Left lobe of liver (tissue), 2 donors: Measurements from ENCODE around the gene NAPSA. TPM values are rescaled to one million over a fixed set of nuclear protein-coding genes. Genes with fewer than 3 reads are reported as not detected.
A peak's percentile ranks its signal among the peaks of the same experiment; 100 is the strongest.

Experiments
- ATAC-seq: fragments of 200-7000 bp; cut with Tn5 transposase; one replicate; pipeline ENCODE4 v1.9.1; 2020; ENCODE audit warnings: mild to moderate bottlenecking, moderate library complexity
- DNase-seq: peaks from one replicate; pipeline ENCODE4 v3.0.0-alpha.2; 2020; ENCODE audit warnings: low spot score
- total RNA-seq: library from RNA; stranded (reverse); gene quantifications from one replicate; pipeline ENCODE4 v1.2.1, GENCODE V29; 2021
- donor health status: DM: no; HTN: no; CAD: no; lungs with moderate emphysema.
- donor health status: DM: no; HTN: yes; CAD: no.

The NAPSA gene
- total RNA-seq, 1 donor from 2014 or later: 3.3 TPM

DNA sequence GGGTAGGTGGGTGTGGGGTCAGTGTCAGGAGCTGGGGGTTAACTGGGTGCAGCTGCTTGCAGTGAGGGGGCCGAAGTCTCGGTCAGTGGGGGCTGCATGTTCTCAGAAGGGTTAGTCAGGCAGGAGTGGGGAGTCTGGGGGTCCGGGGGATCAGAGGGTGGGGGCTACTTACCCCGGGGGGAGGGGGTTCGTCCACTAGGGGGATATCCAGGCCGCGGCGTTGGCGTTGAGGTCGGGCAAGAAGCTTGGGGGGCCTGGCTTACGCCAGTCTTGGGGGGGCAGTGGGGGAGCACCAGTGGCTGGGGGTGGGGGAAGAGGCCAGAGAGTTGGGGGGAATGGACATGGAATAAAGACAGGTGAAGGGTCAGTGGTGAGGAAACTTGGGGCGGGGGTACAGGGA lies 45.4 kb downstream of the NAPSA start:
- ATAC-seq (no peak), DNase-seq (no peak)

DNA sequence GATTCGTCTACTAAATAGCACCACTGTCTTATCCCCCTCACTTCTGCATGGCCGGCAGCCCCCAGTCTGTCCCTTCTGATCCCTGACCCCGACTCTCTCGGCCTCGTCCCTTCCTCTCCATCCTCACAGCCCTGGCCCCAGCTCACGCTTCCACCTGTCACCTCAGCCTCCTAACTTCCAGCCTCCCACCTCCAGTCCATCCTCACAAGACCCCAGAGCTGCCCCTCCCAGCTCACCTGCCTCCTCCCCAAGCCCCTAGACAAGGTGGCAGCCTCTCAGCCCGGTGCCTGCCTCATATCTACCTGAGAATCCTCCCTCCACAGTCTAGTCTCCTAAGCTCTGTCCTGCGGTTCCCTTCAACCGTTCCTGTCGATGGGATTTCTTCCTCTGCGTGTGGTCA lies 46.3 kb downstream of the NAPSA start:
- no peak for DNase-seq
- no peak for ATAC-seq

DNA sequence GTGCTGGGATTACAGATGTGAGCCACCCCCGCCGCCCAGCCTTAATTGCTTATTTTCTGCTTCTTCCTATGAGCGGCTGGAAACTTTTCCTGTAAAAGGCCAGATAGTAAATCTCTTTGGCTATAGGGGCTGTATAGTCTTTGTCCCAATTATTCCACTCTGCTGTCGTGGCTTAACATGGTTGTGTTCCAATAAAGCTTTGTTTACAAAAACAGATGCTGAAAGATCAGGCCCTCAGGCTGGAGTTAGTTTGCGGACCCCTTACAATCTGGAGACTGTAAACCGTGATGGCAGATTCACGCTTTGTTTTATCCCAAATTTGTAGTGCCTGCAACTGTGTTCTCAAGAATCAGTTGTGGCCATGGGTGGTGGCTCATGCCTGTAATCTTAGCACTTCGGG lies 47.0 kb downstream of the NAPSA start:
- DNase-seq (no peak), ATAC-seq (no peak)

DNA sequence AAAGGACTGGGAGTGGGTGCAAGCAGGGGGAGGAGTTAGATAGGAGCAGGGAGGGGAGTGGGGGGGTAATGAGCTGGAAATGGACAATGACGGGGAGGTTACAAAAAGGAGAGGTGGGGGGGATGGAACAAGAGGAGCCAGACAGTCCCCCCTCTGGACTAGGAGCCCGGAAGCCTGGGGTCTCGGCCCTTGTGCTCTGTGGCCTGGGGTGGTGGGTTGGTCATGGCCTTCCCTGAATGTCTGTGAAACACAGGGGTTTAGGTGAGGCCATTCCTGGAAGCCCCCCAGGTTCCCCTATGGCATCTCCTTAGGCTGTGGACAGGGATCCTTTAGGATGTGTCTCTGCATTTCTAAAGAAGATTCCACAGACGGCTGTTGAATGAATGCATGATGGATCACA lies 48.3 kb downstream of the NAPSA start:
- ATAC-seq: no peak
- DNase-seq: no peak

DNA sequence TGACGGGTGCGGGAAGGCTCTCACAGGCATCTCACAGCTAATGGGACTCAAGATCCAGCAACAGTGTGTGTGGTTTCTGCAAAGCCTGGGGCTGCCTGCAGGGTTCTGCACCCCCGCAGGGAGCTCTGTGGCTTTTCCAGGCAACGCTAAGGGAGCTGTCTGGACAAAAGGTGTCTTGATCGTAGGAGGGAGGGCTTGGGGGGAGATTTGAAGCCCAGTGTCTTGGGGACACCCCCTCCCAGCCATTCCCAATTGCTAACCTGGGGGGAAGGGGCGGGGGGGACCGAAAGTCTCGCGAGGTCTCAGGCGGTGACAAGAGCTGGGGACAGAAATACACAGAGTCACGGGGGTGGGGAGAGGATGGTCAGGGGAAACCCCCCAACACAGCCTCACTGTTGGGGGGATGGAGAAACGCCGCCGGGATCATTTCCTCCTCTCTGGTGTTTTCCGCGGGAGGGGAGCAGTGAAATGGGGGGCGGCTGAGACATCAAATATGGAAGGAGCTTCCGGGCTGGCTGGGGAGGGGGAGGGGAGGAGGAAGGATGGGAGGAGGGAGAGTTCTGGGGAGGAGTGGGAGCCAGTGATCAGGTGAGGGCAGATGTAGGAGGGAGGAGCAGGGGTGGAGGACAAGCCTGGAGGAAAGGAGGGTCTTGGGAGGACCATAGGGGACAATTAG lies 49.5 kb downstream of the NAPSA start:
- DNase-seq (no peak), ATAC-seq (no peak)

DNA sequence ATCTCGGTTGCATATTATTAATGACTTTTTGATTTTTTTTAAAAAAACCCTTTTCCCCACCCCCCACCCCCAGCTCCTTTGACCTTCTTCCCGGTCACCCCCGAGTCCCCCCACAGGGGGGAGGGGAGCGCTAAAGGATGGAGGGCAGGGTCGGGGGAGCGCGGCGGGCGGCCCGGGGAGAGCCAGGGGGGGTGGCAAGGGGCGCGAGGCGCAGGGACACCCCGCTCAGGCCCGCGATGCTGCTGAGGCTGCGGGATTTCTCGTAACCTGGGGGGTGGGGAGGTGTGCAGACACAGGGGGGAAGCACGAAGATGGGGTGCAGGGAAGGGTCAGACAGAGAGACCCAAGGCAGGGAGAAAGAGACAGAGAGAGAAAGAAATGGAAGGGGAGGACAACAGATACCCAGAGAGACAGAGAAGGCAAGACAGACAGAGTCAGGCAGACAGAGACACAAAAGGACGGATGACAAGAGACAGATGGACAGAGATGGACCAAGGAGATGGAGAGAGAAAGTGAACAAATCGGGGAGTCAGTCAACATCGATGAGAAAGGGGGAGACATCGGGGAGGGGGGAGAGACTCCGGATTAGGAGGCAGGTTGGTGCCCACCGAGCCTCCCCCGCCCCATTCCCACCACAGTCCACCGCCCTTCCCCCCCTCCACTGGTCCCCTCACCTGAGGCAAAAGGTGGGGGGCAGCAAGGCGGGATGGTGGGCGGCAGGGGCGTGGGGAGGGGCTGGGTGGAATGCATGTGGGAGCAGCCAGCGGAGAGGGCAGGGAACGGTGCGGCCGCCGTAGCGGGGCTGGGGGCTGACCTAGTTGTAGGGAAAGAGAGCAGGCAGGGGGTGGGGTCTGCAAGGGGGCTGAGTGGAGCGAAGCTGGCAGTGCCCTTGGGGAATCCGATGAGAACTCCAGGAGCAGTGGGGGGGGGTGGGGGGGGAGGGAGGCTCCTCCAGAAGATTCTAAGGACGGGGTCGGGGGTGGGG lies 50.4 kb downstream of the NAPSA start:
- ATAC-seq (no peak), DNase-seq (no peak)

DNA sequence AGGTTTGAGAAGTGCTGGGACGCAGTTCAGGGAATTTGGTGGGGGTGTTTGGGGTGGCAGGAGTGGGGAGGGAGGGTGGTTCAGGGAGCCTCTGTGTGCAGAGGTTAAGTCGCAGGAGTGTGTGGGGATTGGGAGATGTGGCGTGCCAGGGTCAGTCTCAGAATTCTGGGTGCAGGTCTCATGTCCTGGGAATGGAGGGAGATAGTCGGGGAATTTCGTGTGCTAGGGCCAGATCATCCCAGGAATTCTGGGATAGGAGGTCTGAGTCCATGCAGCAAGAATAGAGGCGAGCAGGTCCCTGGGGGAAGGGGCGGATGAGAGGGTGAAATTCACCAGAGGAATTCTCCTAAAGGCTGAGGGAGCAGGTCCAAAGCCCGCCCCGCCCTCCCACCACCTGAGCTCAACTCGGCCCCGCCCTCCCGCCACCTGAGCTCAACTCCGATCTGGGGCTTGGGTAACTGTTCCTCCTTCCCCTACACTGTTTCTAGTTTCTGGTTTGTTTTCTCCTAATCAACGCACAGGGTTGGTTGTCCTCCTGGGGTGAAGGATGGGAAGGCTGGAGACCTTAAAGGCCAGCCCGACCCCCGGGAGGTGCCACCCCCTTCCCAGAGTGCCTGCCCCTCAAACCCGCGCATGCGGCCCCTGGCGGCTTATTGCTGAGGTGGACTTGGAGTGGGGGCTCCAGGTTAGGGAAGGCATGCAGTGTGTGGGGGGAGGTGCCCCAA lies 51.5 kb downstream of the NAPSA start:
- ATAC-seq (peak; percentile 17), DNase-seq (no peak)

DNA sequence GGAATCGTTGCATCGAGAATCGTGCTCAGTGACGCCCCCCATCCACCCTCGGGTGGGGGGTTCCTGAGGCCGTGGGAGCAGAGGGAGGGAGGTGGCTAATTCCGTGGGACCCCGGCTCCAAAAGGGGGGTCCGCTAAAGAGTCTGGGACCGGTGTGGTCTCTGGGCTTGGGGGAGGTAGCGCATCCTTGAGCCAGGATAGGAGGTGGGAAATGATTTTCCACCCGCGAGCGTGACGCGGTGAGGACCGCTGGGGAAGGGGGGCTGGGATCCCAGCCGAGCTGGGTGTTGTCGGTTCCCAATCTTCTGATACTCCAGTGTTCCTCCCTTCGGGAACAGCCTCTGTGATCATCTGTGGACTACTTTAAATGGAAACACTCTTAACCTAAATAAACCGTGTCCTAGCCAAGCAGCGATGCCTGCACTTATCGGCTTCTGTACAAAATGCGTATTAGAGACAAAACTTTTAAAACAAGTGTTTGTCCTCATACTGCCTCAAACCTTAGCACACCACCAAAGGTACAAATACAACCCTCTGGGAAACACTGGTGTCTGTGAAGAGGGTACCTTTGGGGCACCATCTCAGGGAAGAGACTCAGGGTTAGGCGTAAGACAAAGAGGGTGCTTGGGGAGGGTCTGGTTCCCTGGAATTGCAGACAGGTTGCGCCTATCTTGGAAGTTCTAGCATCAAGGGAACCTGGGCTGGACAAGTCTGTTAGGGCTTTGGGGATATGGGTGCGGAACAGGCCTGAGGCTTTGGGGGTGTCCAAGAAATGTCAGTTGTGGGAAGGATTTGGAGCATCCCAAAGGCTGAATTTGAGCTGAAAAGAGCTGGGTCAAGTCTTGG lies 52.2 kb downstream of the NAPSA start:
- ATAC-seq (no peak), DNase-seq (no peak)

DNA sequence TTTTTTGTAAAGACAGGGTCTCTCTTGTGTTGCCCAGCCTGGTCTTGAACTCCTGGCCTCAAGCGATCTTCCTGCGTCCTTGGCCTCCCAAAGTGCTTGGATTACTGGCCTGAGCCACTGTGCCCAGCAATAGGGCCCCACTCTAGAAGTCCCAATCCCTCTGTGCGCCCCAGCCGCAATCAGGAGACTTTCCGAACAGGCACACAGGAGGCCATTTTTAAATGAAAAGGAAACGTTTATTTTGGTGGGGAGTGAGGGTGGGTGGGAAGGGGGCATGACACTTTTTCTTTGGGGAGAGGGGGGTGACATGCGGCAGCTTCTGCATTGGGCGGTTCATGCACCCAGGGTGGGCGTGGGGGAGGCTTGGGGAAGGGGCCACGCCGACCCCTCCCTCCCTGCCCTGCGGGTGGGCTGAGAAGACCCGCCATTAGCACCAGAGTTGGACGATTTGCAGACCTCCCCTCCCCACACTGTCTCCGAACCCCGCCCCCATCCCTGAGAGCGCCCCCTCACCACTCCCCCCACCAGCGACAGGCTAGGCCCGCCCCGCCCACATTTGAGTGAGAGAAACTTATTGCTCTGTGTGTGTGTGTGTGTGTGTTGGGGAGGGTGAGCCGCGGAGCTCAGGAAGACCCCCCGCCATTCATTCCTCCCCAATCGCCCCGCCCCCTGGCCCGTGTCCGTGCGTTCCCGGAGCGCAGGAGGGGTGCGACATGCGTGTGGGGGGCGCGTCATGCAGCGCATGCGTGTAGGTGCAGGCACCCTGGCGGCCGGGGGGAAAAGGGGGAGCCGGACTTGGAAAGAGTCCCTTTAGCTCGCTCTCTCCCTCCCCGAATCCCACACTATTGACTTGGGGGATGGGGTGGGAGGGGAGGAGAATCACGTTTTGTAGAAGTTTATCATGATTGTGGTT lies 53.5 kb downstream of the NAPSA start:
- no peak for DNase-seq
- ATAC-seq: no peak

DNA sequence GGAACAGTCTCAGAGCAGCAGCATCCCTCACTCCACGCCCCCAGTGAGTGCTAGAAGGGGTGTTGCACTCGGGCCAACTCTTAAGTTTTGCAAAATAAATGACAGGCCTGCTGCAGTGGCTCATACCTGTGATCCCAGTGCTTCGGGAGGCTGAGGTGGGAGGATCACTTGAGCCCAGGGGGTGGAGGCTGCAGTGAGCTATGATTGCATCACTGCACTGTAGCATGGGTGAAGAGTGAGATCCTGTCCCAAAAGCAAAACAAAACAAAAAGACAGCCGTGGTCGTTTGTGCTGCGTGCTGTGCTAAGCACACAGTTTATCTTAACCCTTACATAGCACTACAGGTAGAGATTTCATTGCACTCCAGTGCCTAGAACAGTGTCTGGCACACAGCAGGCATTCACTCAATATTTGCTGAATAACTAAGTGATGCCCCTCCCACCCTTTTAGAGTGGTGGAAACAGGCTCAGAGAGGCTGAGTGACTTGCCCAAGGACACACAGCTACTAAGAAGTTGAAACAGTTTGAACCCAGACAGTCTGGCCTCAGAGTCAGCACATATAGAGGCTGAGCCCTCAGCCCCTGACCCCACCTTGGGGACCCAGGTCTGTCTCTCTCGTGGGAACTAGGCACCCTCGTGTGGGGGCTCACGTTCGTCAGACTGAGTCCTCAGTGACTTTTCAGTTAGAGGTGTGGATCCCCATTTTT lies 54.5 kb downstream of the NAPSA start:
- DNase-seq (no peak), ATAC-seq (no peak)

DNA sequence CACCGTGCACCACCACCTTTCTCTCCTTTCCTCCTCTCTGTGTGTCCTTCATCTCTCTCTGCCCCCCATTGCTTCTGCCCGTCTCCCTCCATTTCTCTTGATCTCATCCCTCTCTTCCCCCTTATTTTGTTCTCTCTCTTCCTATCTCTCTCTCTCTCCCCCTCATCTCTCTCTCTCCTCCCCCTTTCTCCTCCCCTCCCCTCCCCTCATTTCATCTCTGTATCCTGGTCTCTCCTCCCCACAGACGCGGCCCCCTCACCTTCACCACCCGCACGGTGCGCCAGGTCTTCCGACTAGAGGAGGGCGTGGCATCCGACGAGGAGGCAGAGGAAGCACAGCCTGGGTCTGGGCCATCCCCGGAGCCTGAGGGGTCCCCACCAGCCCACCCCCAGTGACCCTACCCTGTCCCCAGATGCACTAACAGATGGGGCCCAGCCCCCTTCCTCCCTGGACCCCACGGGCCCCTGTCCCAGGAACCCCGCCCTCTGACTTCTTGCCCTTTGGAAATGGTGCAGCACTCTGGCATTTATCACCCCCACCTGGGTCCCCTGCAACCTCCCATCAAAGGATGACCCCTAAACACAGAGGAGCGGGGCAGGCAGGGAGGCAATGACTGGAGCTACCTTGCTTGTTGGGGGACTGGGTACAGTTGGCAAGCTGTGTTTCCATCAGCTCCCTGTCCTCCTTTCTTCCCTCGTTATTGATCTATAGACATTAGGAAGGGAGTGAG lies 55.9 kb downstream of the NAPSA start:
- ATAC-seq: no peak
- no peak for DNase-seq

DNA sequence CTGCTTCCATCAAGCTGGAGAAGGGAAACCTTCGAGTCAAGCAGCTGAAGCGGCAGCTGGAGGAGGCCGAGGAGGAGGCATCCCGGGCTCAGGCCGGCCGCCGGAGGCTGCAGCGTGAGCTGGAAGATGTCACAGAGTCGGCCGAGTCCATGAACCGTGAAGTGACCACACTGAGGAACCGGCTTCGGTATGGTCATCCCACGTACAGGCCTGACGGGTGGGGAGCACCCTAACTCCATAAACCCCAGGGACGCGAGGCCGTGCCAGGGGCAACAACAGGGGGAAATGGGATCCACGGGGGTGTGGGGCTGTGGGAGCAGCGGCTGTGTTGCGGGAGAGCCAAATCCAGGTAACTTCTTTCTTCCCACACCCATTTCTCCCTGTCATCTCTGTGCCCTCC lies 56.4 kb downstream of the NAPSA start:
- no peak for DNase-seq
- ATAC-seq: no peak

Other genes with a start within 250 kb of the NAPSA start
- gene IZUMO2, start 202.4 kb downstream of the NAPSA start, total RNA-seq: not detected
- gene MYH14, start 162.0 kb downstream of the NAPSA start, total RNA-seq: 70.5 TPM
- gene KCNC3, start 36.3 kb downstream of the NAPSA start, total RNA-seq: 4.0 TPM
- gene NR1H2, start 10.8 kb upstream of the NAPSA start, total RNA-seq: 32.2 TPM
- gene POLD1, start 18.7 kb upstream of the NAPSA start, total RNA-seq: 8.2 TPM
- gene SPIB, start 53.3 kb upstream of the NAPSA start, total RNA-seq: not detected
- gene MYBPC2, start 67.3 kb upstream of the NAPSA start, total RNA-seq: not detected
- 55.2 TPM for gene EMC10, start 110.9 kb upstream of the NAPSA start, total RNA-seq
- 1.8 TPM for gene GARIN5A, start 111.2 kb upstream of the NAPSA start, total RNA-seq
- 22.8 TPM for gene JOSD2, start 145.6 kb upstream of the NAPSA start, total RNA-seq
- 61.1 TPM for gene ASPDH, start 148.3 kb upstream of the NAPSA start, total RNA-seq
- gene LRRC4B, start 202.8 kb upstream of the NAPSA start, total RNA-seq: 0.53 TPM